ENCODE data around the gene SLC38A3.

SLC38A3 gene

DNA sequence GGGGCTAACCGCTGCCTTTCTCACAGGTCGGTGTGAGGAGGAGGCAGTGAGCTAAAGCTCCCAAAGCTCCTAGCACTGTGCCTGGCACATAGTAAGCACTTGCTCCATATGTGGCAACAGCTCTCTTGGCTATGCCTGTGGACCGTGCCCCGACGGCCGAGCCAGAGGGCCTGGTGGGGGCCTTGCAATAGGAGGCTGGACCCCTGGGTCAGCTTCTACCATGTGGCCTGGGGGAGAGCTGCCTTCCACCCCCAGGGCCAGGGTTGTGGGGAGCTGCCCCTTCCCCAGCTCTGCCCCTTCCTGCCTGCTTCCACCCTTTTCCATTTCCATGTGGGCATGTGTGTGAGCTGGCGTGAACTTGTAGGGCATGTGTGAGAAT, 30.6 kb upstream of the SLC38A3 start:
- DNase-seq (ENCODE audit: low spot score) = no peak
- TF ChIP-seq, protein P1, sequence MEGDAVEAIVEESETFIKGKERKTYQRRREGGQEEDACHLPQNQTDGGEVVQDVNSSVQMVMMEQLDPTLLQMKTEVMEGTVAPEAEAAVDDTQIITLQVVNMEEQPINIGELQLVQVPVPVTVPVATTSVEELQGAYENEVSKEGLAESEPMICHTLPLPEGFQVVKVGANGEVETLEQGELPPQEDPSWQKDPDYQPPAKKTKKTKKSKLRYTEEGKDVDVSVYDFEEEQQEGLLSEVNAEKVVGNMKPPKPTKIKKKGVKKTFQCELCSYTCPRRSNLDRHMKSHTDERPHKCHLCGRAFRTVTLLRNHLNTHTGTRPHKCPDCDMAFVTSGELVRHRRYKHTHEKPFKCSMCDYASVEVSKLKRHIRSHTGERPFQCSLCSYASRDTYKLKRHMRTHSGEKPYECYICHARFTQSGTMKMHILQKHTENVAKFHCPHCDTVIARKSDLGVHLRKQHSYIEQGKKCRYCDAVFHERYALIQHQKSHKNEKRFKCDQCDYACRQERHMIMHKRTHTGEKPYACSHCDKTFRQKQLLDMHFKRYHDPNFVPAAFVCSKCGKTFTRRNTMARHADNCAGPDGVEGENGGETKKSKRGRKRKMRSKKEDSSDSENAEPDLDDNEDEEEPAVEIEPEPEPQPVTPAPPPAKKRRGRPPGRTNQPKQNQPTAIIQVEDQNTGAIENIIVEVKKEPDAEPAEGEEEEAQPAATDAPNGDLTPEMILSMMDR (IDR thresholded peaks at IDR 0.05) = no peak
- Histone ChIP-seq H3K27ac (no peak overlapping the region), H3K4me3 (no peak overlapping the region)

GRCh38 chr3:50174947-50175524, 30.0 kb upstream of the SLC38A3 start:
- TF ChIP-seq, protein P1 (IDR thresholded peaks at IDR 0.05) = no peak
- Histone ChIP-seq H3K4me3 (no peak overlapping the region), H3K27ac (no peak overlapping the region)
- DNase-seq (ENCODE audit: low spot score) = no peak

DNA sequence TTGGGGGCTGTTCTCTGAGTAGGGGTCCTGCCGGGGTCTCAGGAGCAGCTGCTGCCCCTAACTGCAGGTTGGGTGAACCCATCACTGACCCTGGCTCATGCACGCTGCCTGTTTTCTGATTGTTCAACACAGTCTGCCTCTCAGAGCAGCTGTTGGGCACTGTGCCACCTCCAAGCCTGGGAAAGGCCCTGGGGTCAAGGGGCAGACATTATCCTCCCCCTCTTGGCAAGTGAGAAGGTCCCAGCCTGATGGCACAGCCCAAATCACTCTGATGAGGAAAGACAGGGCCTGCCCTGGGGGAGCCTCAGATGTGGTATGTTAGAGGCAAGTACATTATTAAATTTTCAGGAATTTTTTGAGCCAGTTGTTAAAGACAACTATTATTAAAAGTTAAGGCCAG, 27.7 kb upstream of the SLC38A3 start:
- DNase-seq (ENCODE audit: low spot score) = no peak
- TF ChIP-seq, protein P1 (IDR thresholded peaks at IDR 0.05) = no peak
- Histone ChIP-seq H3K4me3 (no peak overlapping the region), H3K27ac (no peak overlapping the region)

DNA sequence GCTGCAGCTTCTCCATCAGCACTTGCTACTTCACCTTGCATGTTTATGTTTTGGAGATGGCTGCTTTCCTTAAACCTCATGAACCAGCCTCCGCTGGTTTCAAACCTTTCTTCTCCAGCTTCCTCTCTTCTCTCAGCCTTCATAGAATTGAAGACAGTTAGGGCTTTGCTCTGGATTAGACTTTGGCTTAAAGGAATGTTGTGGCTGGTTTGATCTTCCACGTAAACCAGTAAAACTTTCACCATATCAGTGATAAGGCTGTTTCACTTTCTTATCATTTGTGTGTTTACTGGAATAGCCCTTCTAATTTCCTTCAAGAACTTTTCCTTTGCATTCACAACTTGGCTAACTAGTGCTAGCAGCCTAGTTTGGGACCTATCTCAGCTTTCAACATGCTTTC, 25.4 kb upstream of the SLC38A3 start:
- H3K4me3 ChIP-seq = no peak overlapping the region
- H3K27ac ChIP-seq = no peak overlapping the region
- DNase-seq (ENCODE audit: low spot score) = no peak
- TF ChIP-seq, protein P1 (IDR thresholded peaks at IDR 0.05) = no peak

- TF ChIP-seq, protein P1 (IDR thresholded peaks at IDR 0.05) = no peak
- Histone ChIP-seq H3K27ac (no peak overlapping the region), H3K4me3 (no peak overlapping the region)
- DNase-seq (ENCODE audit: low spot score) = no peak
Observed at GRCh38 chr3:50181985-50182384, 23.1 kb upstream of the SLC38A3 start.

DNA sequence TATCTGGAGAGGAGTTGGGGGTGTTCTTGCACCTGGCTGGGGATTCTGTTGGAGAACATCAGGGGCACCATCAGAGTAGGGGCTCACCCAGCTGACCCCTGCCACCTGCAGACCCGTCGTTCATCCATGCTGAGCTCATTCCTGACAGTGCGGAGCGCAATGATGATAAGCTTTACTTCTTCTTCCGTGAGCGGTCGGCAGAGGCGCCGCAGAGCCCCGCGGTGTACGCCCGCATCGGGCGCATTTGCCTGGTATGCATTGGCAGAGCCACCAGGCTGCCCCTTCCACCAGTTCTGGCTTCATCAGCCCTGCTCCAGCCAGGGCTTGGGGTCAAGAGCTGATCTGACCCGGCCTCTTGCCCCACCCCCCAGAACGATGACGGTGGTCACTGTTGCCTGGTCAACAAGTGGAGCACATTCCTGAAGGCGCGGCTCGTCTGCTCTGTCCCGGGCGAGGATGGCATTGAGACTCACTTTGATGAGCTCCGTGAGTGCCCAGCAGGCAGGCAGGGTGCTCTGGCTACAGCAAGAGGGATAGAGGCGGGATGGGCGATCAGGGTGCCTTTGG, 22.5 kb upstream of the SLC38A3 start:
- no peak overlapping the region for H3K27ac ChIP-seq
- no peak overlapping the region for H3K4me3 ChIP-seq
- TF ChIP-seq, protein P1 (IDR thresholded peaks at IDR 0.05) = no peak
- DNase-seq (ENCODE audit: low spot score) = no peak

- TF ChIP-seq, protein P1 (IDR thresholded peaks at IDR 0.05) = no peak
- Histone ChIP-seq H3K4me3 (no peak overlapping the region), H3K27ac (no peak overlapping the region)
- DNase-seq (ENCODE audit: low spot score) = no peak
Observed at GRCh38 chr3:50183755-50184154, 21.3 kb upstream of the SLC38A3 start.

Data from coronary artery (tissue), 2 donors.